Bladder microvascular endothelial cell (primary cell): Measurements from ENCODE around the gene ANKFY1. TPM values are rescaled to one million over a fixed set of nuclear protein-coding genes. Genes with fewer than 3 reads are reported as not detected.

Experiments used
- total RNA-seq: library from RNA; depleted of rRNA; stranded (reverse); fragments of >200 nt; gene quantifications from 2 replicates; pipeline ENCODE4 v1.2.3, GENCODE V29; 2014

ANKFY1 gene, protein sequence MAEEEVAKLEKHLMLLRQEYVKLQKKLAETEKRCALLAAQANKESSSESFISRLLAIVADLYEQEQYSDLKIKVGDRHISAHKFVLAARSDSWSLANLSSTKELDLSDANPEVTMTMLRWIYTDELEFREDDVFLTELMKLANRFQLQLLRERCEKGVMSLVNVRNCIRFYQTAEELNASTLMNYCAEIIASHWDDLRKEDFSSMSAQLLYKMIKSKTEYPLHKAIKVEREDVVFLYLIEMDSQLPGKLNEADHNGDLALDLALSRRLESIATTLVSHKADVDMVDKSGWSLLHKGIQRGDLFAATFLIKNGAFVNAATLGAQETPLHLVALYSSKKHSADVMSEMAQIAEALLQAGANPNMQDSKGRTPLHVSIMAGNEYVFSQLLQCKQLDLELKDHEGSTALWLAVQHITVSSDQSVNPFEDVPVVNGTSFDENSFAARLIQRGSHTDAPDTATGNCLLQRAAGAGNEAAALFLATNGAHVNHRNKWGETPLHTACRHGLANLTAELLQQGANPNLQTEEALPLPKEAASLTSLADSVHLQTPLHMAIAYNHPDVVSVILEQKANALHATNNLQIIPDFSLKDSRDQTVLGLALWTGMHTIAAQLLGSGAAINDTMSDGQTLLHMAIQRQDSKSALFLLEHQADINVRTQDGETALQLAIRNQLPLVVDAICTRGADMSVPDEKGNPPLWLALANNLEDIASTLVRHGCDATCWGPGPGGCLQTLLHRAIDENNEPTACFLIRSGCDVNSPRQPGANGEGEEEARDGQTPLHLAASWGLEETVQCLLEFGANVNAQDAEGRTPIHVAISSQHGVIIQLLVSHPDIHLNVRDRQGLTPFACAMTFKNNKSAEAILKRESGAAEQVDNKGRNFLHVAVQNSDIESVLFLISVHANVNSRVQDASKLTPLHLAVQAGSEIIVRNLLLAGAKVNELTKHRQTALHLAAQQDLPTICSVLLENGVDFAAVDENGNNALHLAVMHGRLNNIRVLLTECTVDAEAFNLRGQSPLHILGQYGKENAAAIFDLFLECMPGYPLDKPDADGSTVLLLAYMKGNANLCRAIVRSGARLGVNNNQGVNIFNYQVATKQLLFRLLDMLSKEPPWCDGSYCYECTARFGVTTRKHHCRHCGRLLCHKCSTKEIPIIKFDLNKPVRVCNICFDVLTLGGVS
- total RNA-seq = 26.4 and 68.9 TPM in 2 replicates

GRCh38 chr17:4263282-4264215 is at the start of gene ANKFY1:
ANKFY1 (minus strand) TSS chr17:4263979; CDS start chr17:4263941, 38 bp downstream.

Other genes with a start within 250 kb of the ANKFY1 start
- 23.8 and 53.6 TPM in 2 replicates for gene ZZEF1, start 120.9 kb downstream of the ANKFY1 start, total RNA-seq
- gene CYB5D2, start 120.8 kb downstream of the ANKFY1 start, total RNA-seq = 37.4 and 48.1 TPM in 2 replicates
- gene UBE2G1, start 102.7 kb upstream of the ANKFY1 start, total RNA-seq = 18.9 and 37.3 TPM in 2 replicates
- gene SPNS3, start 170.0 kb upstream of the ANKFY1 start, total RNA-seq = 0.49 and 1.1 TPM in 2 replicates
- gene SPNS2, start 234.9 kb upstream of the ANKFY1 start, total RNA-seq = 109 and 135 TPM in 2 replicates